GM19468 (cell line): ENCODE results near the gene KRT7.

Experiments
- ATAC-seq: cut with Tn5 transposase; IDR thresholded peaks from one replicate; pipeline ENCODE4 v1.9.1; 2021; ENCODE audit warnings: mild to moderate bottlenecking, moderate library complexity, moderate number of reproducible peaks; ENCODE audit not compliant: unreplicated experiment; ENCODE audit errors: extremely low read depth

The KRT7 gene

DNA sequence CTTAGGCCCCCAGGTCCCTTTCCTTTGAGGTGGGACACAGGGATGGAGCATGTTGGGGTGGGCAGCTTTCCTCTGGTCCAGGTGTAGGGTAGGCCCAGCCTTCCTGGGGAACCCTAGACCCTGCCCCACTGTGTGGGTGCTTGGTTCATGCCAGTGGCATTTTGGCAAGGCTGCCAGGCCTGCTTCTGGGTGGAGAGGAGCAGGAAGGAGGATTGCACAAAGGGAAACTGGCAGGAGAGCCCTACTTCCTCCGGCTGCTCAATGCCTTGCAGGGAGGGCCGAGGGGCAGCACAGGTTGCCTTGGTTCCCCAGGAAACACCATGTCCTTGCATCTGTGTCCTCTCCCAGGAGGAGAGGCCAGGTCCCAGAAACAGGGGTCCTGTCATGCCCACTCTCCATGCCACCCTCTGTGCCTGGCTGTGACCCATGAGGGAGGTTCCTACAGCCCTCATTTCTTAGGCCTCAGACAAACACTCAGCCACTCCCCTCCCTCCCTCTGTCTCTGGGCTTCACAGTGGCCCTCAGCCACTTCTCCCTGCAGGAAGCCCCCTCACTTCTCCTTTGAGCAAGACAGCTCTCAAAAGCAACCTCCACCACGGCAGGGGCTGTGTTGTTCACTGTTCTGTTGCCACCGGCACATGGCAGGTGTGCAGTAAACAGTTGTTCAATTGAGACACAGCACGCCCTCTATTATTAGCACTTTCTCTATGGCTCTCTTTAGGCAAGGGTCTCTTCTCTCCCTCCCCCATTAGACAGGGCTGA is 34.4 kb upstream of the KRT7 start:
- ATAC-seq = no peak

DNA sequence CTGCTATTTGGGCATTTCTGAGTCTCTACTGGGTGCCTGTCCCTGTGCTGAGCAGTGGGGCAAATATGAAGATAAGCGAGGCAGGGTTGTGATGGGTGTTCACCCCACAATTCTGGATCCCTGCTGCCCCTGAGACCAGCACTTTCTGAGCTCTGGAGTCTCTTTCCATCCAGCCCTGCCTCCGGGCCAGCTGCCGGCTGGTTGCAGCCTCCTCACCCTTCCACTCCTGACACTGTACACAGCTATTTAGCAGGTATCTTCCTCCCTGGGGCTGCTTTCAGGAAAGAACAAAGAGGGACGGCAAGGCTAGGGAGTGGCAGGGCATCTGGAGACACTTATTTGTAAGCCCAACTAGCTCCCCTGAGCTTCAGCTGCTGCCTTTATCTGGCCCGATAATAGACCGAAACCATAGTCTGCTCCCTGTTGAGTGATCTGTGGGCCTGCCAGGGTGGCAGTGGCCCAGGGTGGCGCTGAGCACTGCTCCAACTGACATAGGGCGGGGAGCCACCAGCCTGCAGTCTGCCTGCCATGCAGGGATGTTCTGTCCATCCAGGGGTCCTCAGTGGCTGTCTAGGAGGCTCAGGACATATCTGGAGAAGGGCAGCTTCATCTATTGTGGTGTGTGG is 33.6 kb upstream of the KRT7 start:
- no peak for ATAC-seq

DNA sequence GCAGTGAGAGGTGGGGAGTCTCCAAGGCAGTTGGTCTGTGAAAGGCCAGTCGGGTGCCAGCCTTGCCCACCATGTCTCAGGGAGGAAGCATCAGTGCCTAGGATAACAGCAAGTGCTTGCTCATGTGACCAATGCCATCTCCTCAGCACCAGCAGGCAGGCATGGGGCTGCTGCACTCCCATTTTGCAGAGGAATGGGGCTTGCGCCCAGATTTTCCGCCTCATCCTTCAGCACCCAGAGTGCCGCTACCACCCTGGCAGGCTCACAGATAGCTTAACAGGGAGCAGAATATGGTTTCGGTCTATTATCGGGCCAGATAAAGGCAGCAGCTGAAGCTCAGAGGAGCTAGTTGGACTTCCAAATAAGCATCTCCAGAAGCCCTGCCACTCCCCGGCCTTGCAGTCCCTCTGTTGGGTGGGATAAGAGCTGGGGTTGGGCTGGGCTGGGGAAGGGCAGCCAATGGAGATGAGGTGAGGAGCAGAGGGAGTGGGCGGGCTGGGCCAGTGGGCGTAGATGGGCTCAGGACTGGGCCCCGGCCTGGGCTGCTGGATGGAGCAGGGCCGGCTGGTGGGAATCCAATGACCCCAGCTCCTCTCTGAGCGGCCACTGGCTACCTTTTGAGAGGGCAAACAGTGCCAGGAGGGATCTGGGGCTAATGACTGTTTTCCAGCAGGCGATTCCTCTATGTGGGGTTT is 32.8 kb upstream of the KRT7 start:
- ATAC-seq = no peak

DNA sequence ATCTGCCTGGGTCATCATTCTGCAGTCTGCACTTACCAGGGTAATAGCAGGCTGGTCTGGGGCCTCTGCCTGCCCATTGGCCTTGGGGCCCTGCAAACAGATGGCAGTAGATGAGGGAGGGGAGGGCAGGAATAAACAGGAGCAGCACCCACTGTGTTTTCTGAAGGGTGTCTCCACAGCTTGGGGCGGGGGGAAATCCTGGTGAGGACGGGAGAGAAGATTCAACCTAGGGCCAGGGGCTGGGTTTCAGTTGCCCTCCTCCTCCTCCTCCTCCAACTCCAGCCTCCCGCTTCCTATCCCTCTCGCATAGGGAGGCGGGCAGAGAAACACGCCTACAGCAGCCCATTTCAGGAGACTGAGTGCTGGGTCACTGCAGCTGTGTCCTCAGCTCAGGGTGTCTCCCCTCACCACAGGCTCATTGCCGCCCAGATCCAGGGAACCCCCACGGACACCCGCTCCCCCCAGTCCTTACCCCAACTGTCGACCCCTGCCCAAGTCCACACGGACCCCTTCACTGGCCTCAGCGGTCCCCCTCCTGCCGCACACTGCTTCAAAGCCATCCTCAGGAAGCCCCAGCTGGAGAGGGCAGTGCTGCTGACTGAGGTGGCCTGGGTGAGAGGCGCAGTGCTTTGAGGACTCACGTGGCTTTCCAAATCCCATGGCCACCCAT is 32.1 kb upstream of the KRT7 start:
- ATAC-seq = no peak

DNA sequence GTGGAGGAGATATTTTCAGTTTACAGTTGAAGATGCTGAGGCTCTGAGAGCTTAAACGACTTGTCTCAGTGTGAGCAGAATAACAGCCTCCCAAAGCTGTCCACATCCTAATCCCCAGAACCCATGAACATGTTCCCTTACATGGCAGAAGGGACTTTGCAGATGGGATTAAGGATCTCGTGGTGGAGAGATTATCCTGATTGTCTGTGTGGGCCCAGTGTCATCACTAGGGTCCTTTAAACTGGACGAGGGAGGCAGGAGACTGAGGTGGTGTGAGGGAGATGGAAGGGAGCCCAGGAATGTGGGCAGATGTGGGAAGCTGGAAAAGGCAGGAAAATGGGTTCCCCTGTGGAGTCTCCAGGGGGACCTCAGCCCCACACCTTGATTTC is 31.6 kb upstream of the KRT7 start:
- ATAC-seq = no peak

DNA sequence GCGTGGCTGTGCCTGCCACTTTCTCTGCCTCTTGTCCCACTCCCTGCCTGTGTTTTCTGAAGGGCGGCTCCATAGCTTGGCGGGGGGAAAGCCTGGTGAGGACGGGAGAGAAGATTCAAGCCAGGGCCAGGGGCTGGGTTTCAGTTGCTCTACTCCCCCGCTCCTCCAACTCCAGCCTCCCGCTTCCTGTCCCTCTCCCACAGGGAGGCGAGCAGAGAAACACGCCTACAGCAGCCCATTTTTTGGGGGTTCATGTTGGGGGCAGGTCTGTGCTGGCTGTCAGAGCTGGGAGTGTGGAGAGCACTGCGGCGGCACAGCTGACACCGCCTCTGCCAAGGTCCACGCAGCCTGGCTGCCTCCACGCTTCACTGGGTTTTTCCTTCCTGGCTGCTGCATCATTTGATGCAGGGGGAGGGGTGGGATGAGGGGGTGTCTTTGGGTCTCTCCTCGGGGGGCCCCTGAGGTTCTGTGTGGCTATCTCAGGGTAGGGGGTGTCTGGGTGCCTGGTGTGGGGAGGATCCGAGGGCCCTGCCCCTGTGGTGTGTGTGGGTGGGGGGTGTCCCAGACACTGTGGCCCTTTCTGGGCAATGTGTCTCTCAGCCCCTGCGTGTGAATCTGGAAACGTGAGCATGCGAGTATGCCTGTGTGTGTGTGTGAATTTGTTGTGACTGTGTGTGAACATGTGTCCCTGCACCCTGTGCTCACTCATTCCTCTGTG is 30.5 kb upstream of the KRT7 start:
- no peak for ATAC-seq

DNA sequence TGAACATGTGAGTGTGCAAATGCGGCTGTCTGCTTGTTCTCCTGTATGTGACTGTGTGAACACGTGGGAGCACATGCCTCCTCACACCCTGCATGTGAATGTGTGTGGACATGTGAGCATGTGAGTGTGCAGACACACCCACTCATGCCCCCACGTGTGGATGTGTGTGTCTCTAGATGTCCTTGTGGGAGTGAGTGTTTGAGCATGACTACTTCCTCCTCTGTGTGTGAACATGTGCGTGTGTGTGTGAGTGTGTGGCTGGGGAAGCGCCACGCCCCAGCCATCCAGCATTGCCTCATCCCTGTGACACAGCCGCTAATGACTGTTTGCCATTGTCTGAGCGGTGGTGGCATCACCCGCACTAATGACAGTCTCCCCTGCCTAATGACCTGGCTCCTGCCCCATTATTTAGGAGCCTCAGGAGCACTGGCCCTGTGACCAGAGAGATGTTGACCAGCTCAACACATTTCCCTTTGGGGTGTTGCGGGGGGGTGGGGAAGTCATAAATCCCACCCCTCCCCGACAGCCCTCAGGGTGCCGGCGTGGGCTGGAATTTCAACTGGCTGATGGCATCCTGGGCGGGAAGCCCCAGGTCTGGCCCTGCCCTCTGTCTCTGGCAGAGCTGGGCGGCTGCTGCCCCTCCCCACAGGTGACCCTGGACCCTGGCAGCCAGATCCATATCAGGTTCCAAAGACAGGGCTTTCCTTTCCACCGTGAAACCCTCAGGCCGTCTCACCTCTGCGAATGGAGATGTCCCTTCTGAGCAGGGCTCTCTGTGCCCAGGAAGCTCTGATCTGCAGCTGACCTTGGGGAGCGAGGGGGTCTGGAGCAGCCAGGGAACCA is 29.7 kb upstream of the KRT7 start:
- no peak for ATAC-seq

DNA sequence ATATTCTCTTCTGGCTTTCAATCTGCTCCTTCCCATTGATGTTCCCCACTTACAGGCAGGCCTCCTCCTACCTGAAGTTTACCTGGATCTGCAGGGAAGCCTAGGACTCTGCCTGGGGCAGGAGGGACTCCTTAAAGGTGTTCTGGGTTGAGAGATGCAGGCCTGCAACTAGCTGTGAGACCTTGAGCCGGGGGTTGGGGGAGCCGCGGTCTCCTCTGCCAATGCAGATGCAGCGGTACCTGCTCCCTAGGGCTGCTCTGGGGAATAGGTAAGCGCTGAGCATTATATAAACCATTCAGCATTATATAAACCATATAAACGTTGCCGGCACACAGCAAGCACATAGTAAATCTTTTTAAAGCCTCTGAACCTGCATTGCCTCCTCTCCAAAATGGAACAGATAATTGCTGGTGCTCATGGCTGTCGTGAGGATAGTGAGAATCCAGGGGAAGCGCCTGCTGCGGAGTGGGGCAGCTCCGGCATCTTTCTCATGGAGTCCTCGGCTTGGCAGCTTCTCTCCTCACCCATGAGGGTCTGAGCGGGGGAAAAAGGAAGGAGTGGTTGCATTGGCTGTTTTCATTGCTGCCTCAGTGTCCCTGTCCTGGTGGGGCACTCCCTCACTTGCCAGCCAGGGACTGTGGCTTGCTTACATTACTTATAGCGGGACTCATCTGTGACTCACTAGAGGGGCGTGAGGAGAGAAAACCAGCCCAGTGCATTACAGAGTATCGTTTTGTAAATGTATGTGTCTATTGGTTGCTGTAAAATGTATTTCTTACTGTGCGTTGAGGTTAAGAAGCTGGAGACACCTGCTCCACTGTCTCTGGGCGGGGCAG is 28.7 kb upstream of the KRT7 start:
- ATAC-seq = no peak

DNA sequence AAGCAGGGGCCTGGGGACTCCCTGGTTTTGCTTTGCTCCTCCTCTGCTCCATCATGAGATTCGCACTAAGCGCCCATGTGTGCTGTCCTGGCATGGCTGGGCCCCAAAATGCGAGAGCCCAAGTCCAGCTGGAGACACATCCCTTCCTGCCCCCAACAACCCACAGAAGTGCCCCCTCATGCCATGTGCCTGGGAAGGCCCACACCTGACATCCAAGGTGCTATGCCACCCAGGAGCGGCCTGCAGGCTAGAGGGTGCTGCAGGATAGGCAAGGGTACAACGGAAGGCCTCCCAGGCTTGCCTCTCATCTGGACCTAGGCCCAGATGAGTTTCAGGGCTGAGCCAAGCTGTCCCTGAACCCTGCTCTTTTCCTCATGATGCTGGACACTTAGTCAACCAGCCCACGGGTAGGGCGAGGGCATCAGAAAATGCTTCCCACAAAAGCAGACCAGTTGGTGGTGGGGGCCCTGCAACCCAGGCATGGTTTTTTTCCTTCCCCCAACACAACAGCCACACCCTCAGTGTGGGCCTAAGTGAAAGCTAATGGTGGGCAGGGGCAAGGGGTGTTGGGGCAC is 28.0 kb upstream of the KRT7 start:
- no peak for ATAC-seq

DNA sequence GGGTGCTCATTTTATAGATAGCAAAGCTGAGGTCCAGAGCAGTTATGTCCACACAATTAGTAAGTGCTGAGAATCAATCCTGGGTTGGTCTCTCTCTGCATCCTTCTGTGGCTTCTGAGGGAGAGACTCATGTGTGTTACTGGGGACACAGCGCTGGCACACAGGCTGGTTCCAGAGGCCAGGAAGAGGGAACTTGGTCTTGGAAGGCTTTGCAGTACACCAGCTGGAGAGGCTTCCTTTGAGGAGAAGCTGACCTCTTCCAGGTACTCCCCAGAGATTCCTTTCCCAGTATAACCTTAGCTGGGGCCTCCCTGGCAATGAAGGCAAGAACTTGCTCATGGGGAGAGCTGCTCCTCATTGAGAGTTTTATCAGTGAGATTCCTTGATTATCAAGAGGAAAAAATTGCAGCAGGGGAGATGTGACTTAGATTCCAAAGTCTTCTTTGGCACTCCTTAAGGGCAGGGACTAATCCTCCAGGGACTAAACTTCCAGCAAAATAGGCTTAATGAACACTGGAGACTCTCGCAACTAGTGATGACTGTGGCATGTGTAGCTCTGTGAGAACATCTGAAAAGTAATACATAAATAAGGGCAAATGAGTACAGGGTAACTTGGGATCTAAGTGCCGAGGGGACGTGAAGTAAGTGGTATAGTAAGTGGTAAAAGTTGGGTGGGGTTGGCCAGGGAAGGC is 27.3 kb upstream of the KRT7 start:
- ATAC-seq = no peak

DNA sequence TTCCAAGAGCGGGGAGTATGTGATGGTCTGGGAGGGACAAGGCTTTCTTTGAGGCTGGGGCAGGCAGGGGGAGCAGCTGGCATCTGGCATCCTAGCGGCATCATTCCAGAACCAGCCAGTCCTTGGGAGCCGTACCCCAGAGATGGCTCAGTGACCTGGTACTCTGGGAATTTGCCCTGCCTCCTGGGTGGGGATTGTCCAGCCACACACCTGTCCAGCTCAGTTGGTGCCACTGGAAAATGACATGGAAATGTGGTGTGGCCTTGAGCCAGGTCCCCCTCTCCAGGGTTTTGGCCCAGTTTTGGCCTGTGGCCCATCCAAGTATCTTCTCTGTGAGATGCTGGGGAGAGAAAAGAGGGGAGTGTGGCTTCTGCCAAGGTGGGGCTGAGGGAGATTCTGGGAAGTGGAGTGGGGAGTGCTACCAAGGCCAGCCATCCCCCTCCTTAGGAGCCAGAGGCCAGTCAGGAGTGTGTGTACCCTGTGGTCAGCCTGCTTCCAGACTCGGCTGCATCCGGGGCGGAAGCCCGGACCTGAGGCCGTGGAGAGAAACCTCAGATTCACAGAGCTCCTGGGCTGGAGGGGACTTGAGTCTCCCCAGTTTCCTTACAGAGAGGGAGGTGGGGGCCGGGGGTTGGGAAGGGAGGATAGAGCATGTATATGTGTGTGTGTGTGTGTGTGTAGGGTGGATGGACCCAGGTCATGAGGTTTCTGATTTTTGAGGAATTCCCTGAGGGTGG is 26.6 kb upstream of the KRT7 start:
- no peak for ATAC-seq

DNA sequence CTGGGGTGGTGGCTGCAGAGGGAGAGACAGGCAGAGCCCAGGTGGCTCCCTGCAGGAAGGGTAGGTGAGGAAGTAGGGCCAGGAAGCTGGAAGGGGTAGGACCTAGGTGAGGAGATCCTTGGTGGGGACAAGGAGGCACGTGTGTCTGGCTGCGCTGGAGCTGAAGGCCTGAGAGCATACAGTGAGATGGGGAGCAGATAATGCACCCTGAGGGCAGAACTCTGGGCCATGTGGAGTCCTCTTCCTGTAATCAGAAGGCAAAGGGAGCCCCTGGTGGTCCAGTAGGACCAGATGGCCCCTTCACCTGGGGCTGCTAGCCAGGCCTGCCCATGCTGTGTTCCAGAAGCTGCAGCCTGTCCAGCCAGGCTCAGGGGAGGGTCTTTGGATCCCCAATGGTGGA is 25.9 kb upstream of the KRT7 start:
- no peak for ATAC-seq

DNA sequence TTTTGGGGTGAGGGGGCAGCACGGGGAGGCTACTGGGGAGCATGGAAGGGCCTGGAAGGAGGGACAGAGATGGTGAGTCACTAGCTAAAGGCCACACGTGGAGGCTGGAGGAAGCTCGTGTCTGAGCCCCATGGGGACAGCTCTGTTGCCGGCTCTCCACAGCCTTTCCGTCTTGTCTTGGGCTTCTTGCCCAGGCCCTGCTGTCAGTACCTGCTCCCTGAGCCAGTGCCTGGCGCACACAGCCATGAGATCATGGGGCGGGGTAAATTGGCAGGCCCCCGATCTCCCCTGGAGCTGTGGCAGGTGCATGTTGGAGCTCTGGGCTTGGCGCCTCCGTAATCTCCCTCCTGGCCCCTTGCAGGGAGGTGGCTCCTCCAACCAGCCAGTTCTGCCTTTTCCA is 25.1 kb upstream of the KRT7 start:
- ATAC-seq = no peak

DNA sequence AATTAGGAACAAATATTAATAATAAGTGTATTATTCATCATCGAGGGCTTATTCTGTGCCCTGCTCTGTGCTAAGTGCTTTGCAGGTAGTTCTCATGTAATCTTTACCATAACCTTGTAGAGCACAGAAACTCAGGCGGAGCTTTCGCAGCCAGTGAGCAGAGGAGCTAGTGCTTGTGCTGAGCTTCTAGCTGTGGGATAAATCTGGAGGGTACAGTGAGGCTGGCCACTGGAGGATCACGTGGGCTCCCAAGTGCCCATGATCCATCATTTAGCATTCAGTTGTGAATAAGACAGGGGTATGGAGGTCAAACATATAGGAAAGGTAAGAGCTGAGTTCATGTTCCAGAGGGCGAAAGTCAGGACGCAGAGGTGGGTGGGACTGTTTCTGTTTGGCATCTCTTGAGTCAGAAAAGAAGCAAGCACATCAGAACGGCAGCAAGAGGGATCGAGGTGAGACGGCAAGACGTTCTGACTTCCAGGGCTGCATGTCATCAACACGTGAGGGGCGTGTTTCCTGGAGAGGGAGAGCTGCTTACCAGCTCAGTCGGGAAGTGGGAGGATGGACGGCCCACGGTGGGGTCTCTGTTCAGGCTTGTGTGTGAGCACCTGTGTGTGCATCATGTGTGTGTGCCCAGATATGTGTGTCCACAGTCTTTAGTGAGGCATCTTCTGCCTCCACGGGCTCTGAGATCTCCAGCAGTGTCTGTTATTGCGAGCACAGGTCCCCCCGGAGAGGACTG is 24.4 kb upstream of the KRT7 start:
- ATAC-seq = no peak

DNA sequence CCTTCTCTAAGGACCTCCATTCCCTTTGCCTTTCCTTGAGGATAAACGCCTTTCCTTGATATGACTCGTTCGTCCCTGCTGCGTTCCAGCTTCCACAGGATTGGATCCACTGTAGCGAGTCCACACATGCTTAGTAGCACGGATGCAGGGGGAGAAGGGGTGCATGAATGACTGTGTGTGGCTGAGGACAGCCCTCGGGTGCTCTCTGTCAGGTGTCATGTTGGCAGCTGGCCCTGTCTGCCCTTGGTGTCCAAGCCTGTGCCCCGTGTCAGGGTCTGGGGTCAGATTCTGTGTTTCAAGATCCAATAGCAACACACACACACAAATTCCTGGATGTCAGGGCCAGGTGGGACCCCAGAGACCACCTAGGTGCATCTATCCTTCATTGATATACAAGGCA is 23.7 kb upstream of the KRT7 start:
- no peak for ATAC-seq

DNA sequence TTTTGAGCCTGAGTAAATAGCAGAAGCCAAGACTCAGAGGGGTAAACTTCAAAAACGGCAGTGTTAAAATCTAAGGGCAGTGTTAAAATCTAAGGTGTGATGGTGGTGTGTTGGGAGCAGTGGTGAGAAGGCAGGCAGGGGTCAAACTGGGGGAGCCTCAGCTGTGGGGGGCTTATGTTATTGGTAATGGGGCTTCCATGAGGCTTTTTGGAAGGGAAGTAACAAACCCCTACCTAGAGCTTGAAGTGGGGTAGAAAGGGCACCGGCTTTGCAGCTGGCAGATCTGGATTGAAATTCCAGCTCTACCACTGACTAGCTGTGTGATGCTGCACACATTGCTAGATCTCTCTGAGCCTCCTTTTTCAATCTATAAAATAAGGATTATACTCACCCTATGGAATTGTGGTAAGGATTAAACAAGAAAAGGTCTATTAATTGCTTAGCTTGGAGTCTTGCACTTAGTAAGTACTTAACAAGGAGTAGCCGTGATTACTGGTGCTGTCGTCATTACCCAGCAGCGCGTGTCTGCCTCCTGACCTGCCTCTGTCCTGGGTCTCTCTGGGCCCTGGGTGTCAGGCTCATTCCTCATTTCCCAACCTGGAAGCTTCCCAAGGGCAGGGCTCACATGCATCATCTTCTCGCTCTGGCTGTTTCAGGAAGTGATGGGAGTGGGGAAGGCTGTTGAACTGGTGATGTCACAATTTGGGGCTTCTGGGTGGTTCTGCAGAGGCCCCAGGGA is 22.7 kb upstream of the KRT7 start:
- no peak for ATAC-seq
